Measurements from ENCODE around the gene TAF11L6.
"Not testable (repeated sequence)": the region's sequence is repeated elsewhere in the genome, so short reads cannot be mapped to it uniquely, and the experiment has no call there.

TAF11L6 gene

GRCh38 chr5:17528369-17528768 is at the start of gene TAF11L6:
Gene TAF11L6, plus strand, starts transcription at chr5:17528669.
- not testable (repeated sequence) for TF ChIP-seq CTCF (IDR thresholded peaks at IDR 0.05)

- TF ChIP-seq CTCF (IDR thresholded peaks at IDR 0.05) = no peak
These were observed 47.1 kb upstream of the TAF11L6 start for GRCh38 chr5:17481378-17481777.

- no peak for TF ChIP-seq CTCF (IDR thresholded peaks at IDR 0.05)
These were observed 45.7 kb upstream of the TAF11L6 start for GRCh38 chr5:17482790-17483189.

- TF ChIP-seq CTCF (IDR thresholded peaks at IDR 0.05) = no peak
These were observed 41.3 kb upstream of the TAF11L6 start for GRCh38 chr5:17487174-17487512.

GRCh38 chr5:17492770-17493169 is 35.7 kb upstream of the TAF11L6 start:
- no peak for TF ChIP-seq CTCF (IDR thresholded peaks at IDR 0.05)

- TF ChIP-seq CTCF (IDR thresholded peaks at IDR 0.05) = no peak
These were observed 31.0 kb upstream of the TAF11L6 start for GRCh38 chr5:17497446-17497845.

GRCh38 chr5:17497931-17498330 is 30.5 kb upstream of the TAF11L6 start, which contains the start of gene TAF11L2:
Gene TAF11L2, plus strand, starts transcription at chr5:17498231.
- not testable (repeated sequence) for TF ChIP-seq CTCF (IDR thresholded peaks at IDR 0.05)

GRCh38 chr5:17511775-17512325 is 16.6 kb upstream of the TAF11L6 start:
- no peak for TF ChIP-seq CTCF (IDR thresholded peaks at IDR 0.05)

Measured in LNCAP (cell line).